SK-N-DZ (cell line): Measurements from ENCODE around the gene SIGLEC7.
A peak's percentile ranks its signal among the peaks of the same experiment; 100 is the strongest.

ENCODE experiments used
- DNase-seq: peaks from one replicate; pipeline ENCODE4 v3.0.0-alpha.2; 2015; ENCODE audit warnings: low spot score

Gene SIGLEC7

DNA sequence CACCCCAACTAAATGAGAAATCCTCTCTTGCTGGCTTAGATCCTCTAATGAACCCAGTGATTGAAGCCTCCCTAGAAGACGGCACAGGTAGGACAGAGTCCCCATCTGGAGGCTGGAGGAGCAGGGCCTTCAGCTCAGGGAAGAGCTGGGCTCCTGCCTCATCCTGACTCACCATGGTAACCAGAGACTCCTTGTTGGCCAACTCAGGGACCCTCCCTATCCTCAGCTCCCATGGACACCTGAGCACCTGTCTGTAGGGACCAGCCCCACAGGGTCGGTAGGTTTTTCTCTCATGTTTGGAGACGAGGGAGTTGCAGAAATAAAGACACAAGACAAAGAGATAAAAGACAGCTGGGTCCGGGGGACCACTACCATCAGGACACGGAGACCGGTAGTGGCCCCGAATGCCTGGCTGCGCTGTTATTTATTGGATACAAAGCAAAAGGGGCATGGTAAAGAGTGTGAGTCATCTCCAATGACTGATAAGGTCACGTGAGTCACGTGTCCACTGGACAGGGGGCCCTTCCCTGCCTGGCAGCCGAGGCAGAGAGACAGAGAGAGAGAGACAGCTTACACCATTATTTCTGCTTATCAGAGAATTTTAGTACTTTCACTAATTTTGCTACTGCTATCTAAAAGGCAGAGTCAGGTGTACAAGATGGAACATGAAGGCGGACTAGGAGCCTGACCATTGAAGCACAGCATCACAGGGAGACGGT is 26.6 kb downstream of the SIGLEC7 start:
- DNase-seq, result no peak

DNA sequence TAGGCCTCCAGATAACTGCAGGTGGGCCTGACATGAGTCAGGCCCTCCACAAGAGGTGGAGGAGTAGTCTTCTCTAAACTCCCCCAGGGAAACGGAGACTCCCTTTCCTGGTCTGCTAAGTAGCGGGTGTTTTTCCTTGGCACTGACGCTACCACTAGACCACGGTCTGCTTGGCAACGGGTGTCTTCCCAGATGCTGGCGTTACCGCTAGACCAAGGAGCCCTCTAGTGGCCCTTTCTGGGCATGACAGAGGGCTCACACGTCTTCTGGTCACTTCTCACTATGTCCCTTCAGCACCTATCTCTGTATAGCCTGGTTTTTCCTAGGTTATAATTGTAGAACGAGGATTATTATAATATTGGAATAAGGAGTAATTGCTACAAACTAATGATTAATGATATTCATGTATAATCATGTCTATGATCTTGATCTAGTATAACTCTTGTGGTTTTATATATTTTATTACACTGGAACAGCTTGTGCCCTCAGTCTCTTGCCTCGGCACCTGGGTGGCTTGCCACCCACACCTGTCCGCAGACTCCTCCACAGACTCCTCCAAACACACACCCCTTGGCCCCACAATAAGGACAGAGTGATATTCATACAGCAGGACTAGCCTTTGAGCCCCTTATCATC is 27.3 kb downstream of the SIGLEC7 start:
- peak; percentile 21 for DNase-seq

GRCh38 chr19:51172223-51172622 is 30.1 kb downstream of the SIGLEC7 start:
- no peak for DNase-seq

- DNase-seq, result no peak
These were observed 31.6 kb downstream of the SIGLEC7 start for GRCh38 chr19:51173681-51174080.

DNA sequence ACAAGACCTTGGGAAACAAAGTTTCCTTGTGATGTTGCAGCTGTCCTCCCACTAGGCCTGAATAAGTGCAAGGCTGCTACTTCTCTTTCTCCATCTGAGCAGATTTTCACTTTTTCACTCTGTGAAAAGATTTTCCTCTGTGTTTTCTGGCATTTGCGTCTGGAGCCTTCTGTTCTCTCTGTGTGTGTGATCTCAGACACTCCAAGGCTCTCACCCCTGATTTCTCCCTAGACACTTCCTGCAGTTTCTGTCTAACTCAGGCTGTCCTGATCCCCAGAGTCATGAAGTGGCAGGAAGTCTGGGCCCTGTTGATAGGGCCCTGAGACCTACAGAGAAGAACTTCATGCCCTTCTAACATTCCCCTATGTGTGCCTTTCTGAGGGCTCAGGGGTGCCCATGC is 37.2 kb downstream of the SIGLEC7 start:
- no peak for DNase-seq

GRCh38 chr19:51181377-51181912 is 39.3 kb downstream of the SIGLEC7 start:
- no peak for DNase-seq

GRCh38 chr19:51181913-51182419 is 39.9 kb downstream of the SIGLEC7 start:
- no peak for DNase-seq

DNA sequence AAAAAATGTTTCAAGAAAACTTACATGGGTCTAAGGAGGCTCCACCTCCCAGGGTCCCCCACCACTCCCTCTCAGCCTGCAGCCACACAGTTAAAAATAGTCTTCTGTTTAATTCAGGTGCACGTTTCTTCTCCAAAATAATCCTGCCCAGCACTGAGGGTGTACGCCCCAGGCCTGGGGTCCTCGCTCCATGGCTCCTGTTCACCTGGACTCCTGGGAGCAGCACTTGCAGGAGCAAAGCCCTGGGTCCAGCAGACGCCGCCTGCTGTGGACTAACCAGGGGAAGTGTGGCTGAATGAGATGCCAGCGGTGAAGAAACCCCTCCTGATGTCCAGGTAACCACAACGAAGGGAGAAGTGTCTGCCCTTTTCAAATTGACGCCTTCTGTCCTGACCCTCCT is 41.5 kb downstream of the SIGLEC7 start:
- no peak for DNase-seq

GRCh38 chr19:51185069-51185867 is 43.2 kb downstream of the SIGLEC7 start:
- DNase-seq, result no peak

GRCh38 chr19:51185868-51186215 is 43.7 kb downstream of the SIGLEC7 start:
- DNase-seq, result no peak

DNA sequence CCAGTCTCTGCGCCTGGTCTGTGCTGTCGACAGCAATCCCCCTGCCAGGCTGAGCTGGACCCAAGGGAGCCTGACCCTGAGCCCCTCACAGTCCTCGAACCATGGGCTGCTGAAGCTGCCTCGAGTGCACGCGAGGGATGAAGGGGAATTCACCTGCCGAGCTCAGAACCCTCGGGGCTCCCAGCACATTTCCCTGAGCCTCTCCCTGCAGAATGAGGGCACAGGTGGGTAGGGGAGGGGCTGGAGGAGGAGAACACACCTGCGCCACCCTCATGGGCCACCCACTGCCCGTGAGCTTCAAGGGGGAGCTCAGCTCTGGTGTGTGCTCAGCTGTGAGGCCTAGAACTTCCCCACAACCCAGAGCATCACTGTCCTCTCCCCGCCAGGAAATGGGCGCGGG is 44.2 kb downstream of the SIGLEC7 start:
- DNase-seq, result no peak

GRCh38 chr19:51187395-51188226 is 45.5 kb downstream of the SIGLEC7 start:
- no peak for DNase-seq

DNA sequence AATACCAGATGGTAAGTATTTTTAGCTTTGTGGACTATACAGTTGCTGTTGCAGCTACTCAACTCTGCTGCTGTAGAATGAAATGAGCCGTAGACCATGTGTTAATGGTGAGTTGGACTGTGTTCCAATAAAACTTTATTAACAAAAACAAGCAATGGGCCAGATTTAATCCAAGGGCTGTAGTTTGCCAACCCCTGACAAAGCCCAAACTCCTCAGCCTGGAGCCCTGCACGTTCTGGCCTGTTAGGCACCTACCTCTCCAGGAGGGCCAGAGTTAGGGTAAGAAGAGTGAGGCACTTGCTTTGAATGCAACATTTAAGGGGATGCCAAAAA is 46.1 kb downstream of the SIGLEC7 start:
- no peak for DNase-seq

DNA sequence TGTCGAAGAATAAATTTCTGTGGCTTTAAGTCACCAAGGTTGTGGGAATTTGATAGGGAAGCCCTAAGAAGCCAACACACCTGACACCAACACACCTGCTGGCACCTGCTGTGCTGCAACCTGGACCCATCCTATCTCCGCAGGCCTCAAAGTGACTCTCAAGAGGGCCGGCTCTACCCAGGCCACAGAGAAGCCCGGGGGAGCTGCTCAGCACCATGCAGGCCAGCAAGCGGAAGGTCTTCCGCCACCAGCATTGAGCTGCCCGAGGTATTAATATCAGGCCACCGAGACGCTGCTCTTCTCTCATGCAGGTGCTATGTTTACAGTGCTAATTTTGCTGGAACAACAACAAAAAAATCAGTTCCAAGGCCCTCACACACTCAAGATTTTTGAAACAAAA is 50.6 kb downstream of the SIGLEC7 start:
- DNase-seq, result no peak

- DNase-seq, result no peak
These were observed 52.6 kb downstream of the SIGLEC7 start for GRCh38 chr19:51194527-51195315.

DNA sequence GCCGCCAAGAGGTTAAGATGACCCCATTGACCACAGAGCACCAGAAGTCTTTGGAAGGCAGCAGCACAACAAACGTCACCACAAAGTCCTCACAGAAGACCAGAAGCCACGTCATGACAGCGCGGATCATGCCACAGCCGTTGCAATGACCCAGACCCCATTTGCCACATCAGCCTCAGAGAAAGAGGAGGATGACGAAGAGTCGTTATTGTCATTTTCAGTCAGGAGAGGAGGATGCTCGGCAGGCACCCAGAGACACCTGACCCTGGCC is 53.1 kb downstream of the SIGLEC7 start:
- no peak for DNase-seq

GRCh38 chr19:51195616-51196015 is 53.5 kb downstream of the SIGLEC7 start:
- DNase-seq, result no peak

DNA sequence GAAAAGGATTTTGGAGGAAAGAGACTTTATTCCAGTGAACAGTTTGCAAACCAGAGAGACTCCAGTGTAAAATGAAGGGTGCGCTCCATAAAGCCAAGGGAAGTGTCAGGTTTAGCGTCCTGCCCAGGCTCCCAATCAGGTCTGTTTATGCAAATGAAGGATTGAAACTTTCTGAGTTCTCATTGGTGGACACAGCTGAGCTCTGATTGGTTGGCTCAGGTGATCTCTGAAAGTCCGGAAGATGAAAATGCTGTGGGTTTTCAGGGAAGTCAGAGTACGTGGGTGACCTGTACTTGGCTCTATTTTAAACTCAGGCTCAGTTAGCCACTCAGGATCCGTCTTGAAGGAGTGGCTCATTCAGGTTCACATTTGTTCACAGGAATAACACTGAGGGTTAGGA is 54.1 kb downstream of the SIGLEC7 start:
- DNase-seq, result no peak

- no peak for DNase-seq
These were observed 56.5 kb downstream of the SIGLEC7 start for GRCh38 chr19:51198641-51199040.

DNA sequence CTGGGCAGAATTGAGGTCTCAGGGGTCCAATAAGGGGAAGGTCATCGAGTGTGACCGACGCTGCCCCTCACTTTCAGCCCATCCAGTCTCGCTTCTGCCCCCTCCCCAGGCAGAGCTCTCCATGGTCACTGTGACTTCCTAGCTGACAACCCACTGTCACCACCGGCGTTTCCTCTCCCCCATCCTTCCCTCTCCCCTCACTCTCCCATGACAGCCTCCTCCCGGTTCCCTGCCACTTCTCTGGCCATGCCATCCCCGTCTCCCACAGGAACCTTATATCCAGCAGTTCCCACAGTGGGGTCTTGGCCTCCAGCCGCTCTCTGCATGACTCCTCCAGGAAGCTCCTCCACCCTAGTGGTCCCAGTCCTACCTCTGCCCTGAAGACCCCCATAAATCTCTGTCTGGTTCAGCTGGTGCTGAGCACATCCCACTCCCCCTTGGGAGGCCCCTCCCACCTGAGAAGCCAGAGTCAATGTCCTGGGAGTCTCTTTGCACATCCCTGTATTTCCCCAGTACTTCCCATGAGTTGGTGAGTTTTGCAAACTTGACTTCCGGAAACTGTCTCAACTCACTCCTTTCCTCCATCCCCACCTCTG is 58.1 kb downstream of the SIGLEC7 start:
- DNase-seq, result no peak

- DNase-seq, result no peak
These were observed 59.6 kb downstream of the SIGLEC7 start for GRCh38 chr19:51201712-51202111.
